ENCODE results near the gene LDLR.

DNA sequence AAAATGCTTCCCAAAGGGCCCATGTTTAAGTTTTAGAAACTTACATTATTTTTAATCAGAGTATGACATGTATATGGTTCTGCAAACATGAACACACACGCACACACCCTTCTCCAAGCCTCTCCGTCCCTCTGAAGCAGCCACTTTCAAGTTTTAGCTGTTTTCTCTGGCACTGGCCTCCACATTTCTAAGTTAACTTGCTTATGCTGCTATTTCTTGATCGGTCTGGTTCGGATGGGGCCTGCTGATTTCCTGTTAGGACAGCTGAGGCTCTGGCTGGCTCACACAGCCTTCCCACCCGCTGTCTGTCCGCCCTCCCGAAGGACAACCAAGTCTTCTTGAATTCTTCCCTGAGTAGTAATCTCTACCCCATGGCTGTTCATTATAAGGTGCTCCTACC, 61.9 kb downstream of the LDLR start:
- TF ChIP-seq, protein P1, sequence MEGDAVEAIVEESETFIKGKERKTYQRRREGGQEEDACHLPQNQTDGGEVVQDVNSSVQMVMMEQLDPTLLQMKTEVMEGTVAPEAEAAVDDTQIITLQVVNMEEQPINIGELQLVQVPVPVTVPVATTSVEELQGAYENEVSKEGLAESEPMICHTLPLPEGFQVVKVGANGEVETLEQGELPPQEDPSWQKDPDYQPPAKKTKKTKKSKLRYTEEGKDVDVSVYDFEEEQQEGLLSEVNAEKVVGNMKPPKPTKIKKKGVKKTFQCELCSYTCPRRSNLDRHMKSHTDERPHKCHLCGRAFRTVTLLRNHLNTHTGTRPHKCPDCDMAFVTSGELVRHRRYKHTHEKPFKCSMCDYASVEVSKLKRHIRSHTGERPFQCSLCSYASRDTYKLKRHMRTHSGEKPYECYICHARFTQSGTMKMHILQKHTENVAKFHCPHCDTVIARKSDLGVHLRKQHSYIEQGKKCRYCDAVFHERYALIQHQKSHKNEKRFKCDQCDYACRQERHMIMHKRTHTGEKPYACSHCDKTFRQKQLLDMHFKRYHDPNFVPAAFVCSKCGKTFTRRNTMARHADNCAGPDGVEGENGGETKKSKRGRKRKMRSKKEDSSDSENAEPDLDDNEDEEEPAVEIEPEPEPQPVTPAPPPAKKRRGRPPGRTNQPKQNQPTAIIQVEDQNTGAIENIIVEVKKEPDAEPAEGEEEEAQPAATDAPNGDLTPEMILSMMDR (IDR thresholded peaks at IDR 0.05), result no peak
- TF ChIP-seq EZH2 (IDR thresholded peaks at IDR 0.05) (no peak), EZH2phosphoT487 (IDR thresholded peaks at IDR 0.05) (no peak)
